Myocyte (in vitro differentiated cells): ENCODE data around the gene FUT7. TPM values are rescaled to one million over a fixed set of nuclear protein-coding genes. Genes with fewer than 3 reads are reported as not detected.

ENCODE experiments used
- DNase-seq: peaks from one replicate; pipeline ENCODE4 v3.0.0-alpha.2; 2012; ENCODE audit warnings: low read depth
- total RNA-seq: library from RNA; depleted of rRNA; stranded (reverse); fragments of >200 nt; gene quantifications from 2 replicates; pipeline ENCODE4 v1.2.3, GENCODE V29; 2014

The FUT7 gene
- total RNA-seq, 1 donor from 2014 or later, result not detected

DNA sequence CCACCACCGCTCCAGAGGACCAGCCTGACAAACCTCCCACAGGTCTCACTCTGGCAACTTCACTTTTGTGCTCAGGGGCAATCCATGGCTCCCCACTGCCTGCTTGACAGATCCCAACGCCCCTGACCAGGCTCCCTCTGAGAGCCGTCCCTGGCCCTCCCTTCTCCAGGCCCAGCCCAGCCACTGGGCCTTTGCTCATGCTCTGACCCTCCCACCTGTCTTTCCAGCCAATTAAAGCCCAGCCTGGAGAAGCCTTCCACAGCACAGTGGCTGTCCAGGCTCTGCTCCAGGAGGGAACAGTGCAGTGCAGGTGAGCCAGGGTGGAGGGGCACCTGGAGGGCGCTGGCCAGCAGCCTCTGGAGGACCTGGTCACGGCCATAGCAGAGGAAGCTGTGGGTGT, 18.7 kb upstream of the FUT7 start:
- DNase-seq, result no peak

GRCh38 chr9:137049544-137050449, 17.9 kb upstream of the FUT7 start:
- DNase-seq, result peak; percentile 76

DNA sequence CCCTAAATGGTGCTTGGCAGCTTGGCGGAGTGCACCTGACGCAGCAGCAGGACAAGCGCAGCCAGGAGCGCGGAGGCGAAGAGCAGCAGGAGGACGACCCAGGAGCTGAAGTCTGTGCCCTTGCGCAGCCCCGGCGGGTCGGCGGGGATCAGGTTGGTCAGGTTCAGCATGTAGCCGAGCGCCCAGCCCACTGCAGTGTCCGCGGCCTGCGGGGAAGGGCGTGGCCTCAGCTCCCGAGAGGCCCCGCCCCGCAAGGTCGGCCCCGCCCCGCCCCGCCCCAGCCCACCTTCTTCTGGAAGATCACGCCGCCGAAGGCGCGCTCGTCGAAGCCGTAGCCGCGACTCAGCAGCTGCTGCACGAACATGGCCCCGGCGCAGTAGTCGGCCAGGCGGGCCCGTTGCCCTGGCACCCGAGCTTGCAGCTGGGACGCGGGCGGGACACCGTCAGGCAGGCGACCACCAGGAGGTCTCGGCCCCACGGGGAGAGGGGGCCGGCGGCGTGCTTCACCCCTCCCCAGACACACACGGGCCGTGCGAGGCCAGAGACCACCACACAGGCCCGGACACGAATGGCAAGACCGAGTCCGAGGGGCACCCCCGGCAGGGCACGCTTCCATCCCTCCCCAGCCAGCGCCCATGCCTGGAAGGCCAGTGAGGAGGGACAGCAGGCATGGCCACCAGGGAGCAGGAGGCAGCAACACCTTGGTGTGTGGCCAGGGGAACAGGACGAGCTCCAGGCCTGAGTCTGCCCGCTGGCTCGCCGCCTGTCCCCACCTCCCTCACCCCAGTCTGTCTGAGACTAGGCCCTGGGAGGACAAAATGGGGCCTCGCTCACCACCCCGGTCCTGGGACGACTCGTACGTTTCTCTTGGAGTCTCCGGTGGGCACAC, 17.0 kb upstream of the FUT7 start:
- no peak for DNase-seq

GRCh38 chr9:137046088-137046787, 14.3 kb upstream of the FUT7 start, which contains the start of gene NPDC1:
Gene NPDC1 (minus strand): TSS chr9:137046177. CDS start chr9:137045989, 188 bp downstream.
- peak; percentile 72 for DNase-seq

- peak; percentile 38 for DNase-seq
Observed at GRCh38 chr9:137045294-137046087, 13.6 kb upstream of the FUT7 start.

DNA sequence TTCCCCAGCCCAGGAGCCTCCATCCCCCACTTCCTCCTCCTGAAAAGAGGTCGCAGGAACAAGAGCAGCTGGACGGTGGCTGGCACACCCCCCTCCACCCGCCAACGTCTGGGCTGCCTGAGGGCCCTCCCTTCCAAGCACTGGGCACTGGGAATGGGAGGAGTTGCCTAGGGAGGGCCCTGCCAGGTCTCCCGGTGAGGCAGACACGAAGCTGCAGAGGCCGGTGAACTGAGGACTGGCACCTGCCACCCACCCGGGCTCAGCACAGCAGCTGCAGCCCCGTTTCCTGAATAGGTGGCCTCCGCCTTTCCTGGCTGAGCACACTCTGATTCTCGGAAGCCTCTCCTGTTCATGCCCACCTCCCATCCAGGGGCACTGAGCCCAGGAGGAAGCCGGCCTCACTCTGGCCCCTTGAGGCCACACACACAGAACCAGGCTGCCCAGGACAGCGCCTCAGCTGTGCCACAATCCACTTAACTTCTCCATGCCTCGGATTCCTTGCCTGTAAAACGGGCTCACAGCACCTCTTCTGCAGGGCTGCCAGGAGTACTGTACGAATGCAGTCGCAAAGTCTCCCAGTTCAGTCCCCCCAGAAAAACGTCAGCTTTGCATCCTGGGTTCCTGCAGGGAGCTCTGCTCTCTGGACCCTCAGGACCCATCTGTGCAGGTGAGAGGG, 12.8 kb upstream of the FUT7 start:
- no peak for DNase-seq

DNA sequence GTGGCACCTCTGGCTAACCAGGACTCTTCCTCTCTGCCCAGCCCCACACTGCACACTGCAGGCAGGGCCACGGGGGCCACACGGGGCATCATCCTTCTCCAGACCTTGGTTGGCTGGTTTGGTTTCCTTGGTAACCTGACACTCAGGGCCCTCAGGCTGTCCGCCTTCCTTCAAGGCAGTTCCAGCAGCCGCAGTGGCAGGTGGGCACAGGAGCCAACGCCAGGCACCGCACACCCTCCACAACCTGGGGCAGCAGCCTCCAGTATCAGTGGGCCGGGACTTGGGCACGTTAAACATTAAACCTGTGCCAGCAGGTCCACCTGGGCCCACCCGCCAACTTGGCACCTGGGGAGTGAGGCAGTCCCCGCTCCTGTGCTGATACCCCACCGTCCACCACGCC, 12.1 kb upstream of the FUT7 start:
- DNase-seq, result no peak

- DNase-seq, result no peak
Observed at GRCh38 chr9:137042751-137043727, 11.2 kb upstream of the FUT7 start.

- DNase-seq, result no peak
Observed at GRCh38 chr9:137041124-137041523, 9.2 kb upstream of the FUT7 start.

GRCh38 chr9:137040568-137040967, 8.7 kb upstream of the FUT7 start:
- DNase-seq, result no peak

DNA sequence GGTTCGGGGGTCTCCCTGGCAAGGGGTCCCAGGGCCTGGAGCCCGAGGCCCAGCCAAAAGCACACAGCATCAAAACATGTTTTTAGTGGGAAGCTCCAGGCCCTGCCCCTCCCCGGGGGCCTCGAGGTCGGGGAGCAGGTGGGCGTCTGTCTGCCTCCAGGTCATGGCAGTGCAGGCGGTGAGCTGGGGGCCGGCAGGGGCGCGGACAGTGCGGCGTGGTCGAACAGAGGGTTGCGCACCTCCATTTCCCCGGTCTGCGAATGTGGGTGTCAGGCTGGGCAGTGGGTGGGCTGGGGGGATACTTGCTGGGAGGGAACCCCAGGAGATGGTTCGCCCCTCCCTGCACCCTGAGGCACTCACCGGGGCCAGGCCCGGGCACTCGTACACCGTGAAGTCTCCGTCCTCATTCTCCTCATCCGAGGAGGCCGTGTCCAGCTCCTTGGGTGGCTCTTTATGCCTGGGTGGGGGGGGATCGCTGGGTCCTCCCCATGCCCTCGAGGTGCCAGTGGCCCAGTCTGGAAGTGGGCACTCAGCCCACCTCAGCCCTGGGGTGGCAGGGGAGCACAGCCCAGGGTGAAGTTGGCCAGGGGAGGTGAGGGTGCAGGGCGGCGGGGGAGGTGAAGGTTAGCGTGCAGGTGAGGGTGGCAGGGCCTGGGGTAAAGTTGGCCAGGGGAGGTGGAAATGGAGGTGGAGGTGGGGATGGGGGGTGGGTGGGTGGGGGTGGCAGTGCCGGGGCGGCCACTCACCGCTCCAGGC, 7.9 kb upstream of the FUT7 start:
- DNase-seq, result no peak

DNA sequence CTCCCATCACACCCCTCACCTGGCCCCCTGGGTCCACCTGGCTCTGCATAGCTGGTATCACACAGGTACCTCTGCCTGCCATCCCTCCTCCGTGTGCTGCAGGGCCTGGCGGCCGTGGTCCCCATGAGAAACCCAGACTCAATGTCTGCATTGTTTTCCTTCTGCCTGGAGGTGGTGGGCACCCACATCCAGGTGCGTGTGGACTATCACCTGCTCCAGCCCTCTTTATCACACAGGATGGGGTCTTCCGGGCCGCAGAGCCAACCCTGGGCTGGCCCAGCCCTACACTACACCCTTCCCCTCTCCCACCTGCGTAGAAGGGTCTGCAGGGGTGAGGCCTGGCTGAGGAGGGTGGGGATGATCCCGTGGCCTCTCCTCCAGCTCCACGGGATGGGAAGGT, 7.0 kb upstream of the FUT7 start:
- no peak for DNase-seq

DNA sequence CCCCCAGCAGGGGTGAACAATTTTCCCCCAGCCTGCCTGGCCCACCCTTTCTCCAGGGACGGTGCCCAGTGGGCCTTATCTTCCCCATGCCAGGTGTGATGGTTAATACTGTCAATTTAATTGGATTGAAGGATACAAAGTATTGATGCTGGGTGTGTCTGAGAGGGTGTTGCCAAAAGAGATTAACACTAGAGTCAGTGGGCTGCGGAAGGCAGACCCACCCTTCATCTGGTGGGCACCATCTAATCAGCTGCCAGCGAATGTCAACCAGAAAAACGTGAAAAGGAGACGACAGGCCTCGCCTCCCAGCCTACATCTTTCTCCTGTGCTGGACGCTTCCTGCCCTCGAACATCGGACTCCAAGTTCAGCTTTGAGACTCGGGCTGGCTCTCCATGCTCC, 5.6 kb upstream of the FUT7 start:
- DNase-seq, result no peak

DNA sequence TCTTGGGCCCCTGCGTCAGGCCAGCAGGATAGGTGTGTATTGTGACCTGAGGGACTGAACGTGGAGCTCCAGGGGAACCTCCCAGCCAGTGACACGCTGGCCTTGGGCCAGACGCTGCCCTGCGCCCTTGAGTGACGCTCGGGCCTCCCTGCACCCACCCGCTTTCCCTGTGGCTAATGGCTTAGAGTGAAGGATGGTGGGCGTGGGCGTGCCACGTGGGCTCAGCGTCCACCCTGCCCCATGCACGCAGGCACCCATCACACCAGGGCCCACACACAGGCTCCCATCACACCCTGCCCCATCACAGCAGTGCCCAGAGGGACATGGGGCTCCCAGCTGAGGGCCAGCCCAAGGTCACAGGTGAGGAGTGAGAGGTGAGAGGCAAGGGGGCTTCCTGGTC, 5.1 kb upstream of the FUT7 start:
- DNase-seq, result no peak

DNA sequence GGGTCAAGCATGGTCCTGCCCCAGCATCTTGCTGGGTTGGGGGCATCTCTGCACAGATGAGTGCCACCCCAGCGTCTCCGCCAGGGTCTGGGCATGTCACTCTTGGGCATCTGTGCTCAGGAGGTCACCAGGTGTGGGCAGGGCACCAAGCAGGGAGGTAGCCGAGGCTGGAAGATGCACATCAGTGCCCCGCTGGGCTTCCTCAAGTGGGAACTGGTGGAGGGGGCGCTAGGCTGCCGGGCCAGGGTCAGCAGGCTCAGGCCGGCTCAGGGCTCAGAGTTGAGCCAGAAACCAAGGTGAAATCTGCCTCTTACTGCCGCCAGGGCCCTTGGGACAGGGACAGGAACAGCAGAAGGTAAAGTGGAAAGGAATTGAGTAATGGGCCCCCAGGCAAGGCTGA, 4.0 kb upstream of the FUT7 start:
- no peak for DNase-seq

DNA sequence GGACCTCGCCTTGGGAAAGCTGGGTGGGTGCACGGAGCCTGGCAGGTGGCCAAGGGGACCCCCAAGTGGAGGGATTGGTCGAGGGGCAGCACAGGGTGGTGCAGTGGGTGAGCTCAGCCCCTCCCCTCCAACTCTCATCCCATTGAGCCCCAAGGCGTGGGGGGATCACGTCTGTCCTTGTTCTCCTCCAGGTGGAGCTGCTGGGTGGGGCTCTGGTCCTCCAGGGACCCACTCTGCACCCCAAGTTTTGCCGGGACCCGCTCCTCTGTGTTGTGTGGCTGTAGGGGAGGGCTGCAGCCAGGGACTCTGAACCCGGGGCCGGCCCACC, 3.6 kb upstream of the FUT7 start:
- no peak for DNase-seq

DNA sequence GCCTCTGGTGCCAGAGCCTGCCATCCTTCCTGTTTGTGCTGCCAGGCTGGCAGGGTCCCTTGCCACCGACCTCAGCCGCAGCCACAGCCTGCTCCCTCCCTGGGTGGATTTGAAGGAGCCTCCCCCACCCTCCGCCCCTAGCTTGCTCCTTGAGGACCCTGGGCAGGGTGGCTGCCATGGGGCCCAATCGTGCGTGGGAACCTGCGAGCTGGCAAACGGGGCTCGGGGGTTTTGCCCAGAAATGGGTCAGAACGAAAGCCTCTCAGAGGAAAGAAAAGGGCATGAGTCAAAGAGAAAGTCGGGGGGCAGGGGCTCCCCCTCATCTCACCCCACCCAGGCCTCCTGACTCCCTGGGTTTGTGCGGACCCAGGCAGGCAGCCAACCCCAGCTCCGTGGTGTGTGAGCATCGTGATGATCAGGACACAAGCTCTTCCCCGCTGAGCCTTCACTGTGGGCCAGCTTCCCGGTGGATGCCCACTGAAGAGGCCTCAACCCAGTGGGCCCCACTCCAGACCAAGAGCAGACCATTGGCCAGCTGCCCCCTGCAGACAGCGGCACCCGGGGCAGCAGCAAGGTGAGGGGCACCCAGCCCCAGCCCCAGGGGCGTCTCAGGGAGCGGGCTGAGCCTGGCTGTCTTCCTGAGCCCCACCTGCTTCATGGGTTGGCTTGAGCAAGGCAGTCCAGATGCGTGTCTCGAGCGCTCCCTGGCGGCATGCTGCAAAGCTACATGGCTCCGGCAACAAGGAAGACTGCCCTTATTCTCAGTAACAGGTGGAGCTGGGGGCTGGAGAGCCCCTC, 3.0 kb upstream of the FUT7 start:
- peak; percentile 79 for DNase-seq
